OCI-LY3 (cell line): ENCODE measurements around the gene ANKRD18B.
"Not testable (repeated sequence)": the region's sequence is repeated elsewhere in the genome, so short reads cannot be mapped to it uniquely, and the experiment has no call there.

Experiments used
- H2AFZ ChIP-seq: fragments of 200-600, 300-600 bp; shearing (Covaris generic); 2 replicates; pipeline ENCODE4 v1.6.0; 2014; ENCODE audit warnings: antibody characterized with exemption, low read depth, low read length
- H3K27ac ChIP-seq: fragments of 200-600, 300-600 bp; sonication (generic); 2 replicates; pipeline ENCODE4 v1.5.1; 2014; ENCODE audit warnings: mild to moderate bottlenecking, low read length, moderate library complexity, mixed read lengths
- H3K27me3 ChIP-seq: fragments of 200-600, 300-600 bp; sonication (generic); 2 replicates; pipeline ENCODE4 v1.6.1; 2014; ENCODE audit warnings: low read depth, low read length, mixed read lengths
- H3K36me3 ChIP-seq: fragments of 200-600, 300-600 bp; sonication (generic); replicated peaks from 2 replicates; pipeline ENCODE3; 2014; ENCODE audit warnings: low read depth, low read length, mixed read lengths
- H3K4me1 ChIP-seq: fragments of 300-600, 200-600 bp; sonication (generic); 2 replicates; pipeline ENCODE4 v1.6.1; 2014; ENCODE audit warnings: low read length, mixed read lengths
- H3K4me2 ChIP-seq: fragments of 200-600, 300-600 bp; sonication (generic); 2 replicates; pipeline ENCODE4 v1.6.1; 2014; ENCODE audit warnings: low read length, mixed read lengths
- H3K4me3 ChIP-seq: fragments of 300-600, 200-600 bp; sonication (generic); 2 replicates; pipeline ENCODE4 v1.5.1; 2014; ENCODE audit warnings: antibody characterized with exemption, mild to moderate bottlenecking, low read length, moderate library complexity
- H3K79me2 ChIP-seq: fragments of 300-600, 200-600 bp; shearing (Covaris generic); 2 replicates; pipeline ENCODE4 v1.6.1; 2014; ENCODE audit warnings: mild to moderate bottlenecking, low read length, mixed read lengths
- H3K9ac ChIP-seq: fragments of 300-600, 200-600 bp; shearing (Covaris generic); 2 replicates; pipeline ENCODE4 v1.6.0; 2014; ENCODE audit warnings: mild to moderate bottlenecking, low read length, moderate library complexity
- H3K9me3 ChIP-seq: fragments of 200-600, 300-600 bp; shearing (Covaris generic); 2 replicates; pipeline ENCODE4 v1.6.1; 2014; ENCODE audit warnings: low read length, mixed read lengths; ENCODE audit not compliant: insufficient read depth
- H4K20me1 ChIP-seq: fragments of 200-600, 300-600 bp; sonication (generic); 2 replicates; pipeline ENCODE4 v1.6.1; 2016; ENCODE audit warnings: low read length, mixed read lengths; ENCODE audit not compliant: insufficient read depth
- CTCF ChIP-seq: fragments of 200-600, 300-600 bp; sonication (generic); IDR thresholded peaks from 2 replicates; pipeline ENCODE4 v1.5.1; 2014; ENCODE audit warnings: antibody characterized with exemption, low read length, low read depth
- EZH2phosphoT487 ChIP-seq: fragments of 200-600 bp; shearing (Covaris generic); IDR thresholded peaks from 2 replicates; pipeline ENCODE4 v1.6.1; 2018; ENCODE audit warnings: antibody characterized with exemption, mixed run types, low read depth

ANKRD18B gene

GRCh38 chr9:33517373-33517772 lies 6.7 kb upstream of the ANKRD18B start:
- H3K9ac ChIP-seq, result no peak overlapping the region
- no peaks in the 10 kb centered on the region for H4K20me1 ChIP-seq
- H3K4me1 ChIP-seq, result no peaks in the 10 kb centered on the region
- H3K4me3 ChIP-seq, result no peak overlapping the region
- H2AFZ ChIP-seq, result no peak overlapping the region
- H3K27ac ChIP-seq, result no peak overlapping the region
- no peaks in the 10 kb centered on the region for H3K27me3 ChIP-seq
- H3K9me3 ChIP-seq, result no peaks in the 10 kb centered on the region
- H3K4me2 ChIP-seq, result no peak overlapping the region
- no peaks in the 10 kb centered on the region for H3K79me2 ChIP-seq
- TF ChIP-seq CTCF (peak; percentile 61), EZH2phosphoT487 (no peak)
- H3K36me3 ChIP-seq, result no peaks in the 10 kb centered on the region

- H3K4me2 ChIP-seq, H4K20me1 ChIP-seq, H3K27ac ChIP-seq, H3K9ac ChIP-seq, H3K4me1 ChIP-seq, H3K79me2 ChIP-seq, H3K9me3 ChIP-seq, H3K4me3 ChIP-seq, H2AFZ ChIP-seq, H3K27me3 ChIP-seq, H3K36me3 ChIP-seq: not testable (repeated sequence)
Measured at GRCh38 chr9:33517934-33518577, 6.0 kb upstream of the ANKRD18B start.

GRCh38 chr9:33521861-33522260 lies 2.2 kb upstream of the ANKRD18B start:
- not testable (repeated sequence) for H3K4me2 ChIP-seq, H3K4me3 ChIP-seq, H4K20me1 ChIP-seq, H3K27ac ChIP-seq, H3K27me3 ChIP-seq, H3K9ac ChIP-seq, H3K36me3 ChIP-seq, H3K79me2 ChIP-seq, H3K9me3 ChIP-seq, H3K4me1 ChIP-seq, H2AFZ ChIP-seq

- Histone ChIP-seq H3K79me2 (no peaks in the 10 kb centered on the region), H3K4me3 (no peak overlapping the region), H3K9ac (no peak overlapping the region), H3K9me3 (no peaks in the 10 kb centered on the region), H3K27ac (no peak overlapping the region), H3K4me2 (no peak overlapping the region), H3K27me3 (no peaks in the 10 kb centered on the region), H2AFZ (no peak overlapping the region), H4K20me1 (no peaks in the 10 kb centered on the region), H3K36me3 (no peaks in the 10 kb centered on the region), H3K4me1 (no peaks in the 10 kb centered on the region)
- TF ChIP-seq EZH2phosphoT487 (no peak), CTCF (no peak)
Measured at GRCh38 chr9:33524306-33524947, 376 bp downstream of the ANKRD18B start.

- H3K9ac ChIP-seq, H3K36me3 ChIP-seq, H3K9me3 ChIP-seq, H4K20me1 ChIP-seq, H2AFZ ChIP-seq, H3K4me2 ChIP-seq, H3K27ac ChIP-seq, H3K79me2 ChIP-seq, H3K4me1 ChIP-seq, H3K27me3 ChIP-seq, H3K4me3 ChIP-seq: not testable (repeated sequence)
Measured at GRCh38 chr9:33528069-33528468, 4.0 kb downstream of the ANKRD18B start.

GRCh38 chr9:33533958-33534357 lies 9.9 kb downstream of the ANKRD18B start:
- not testable (repeated sequence) for H3K9me3 ChIP-seq, H3K4me1 ChIP-seq, H3K4me2 ChIP-seq, H3K36me3 ChIP-seq, H3K9ac ChIP-seq, H3K27ac ChIP-seq, H3K4me3 ChIP-seq, H3K79me2 ChIP-seq, H2AFZ ChIP-seq, H4K20me1 ChIP-seq, H3K27me3 ChIP-seq
